ENCODE measurements around the gene SMAD6.

DNA sequence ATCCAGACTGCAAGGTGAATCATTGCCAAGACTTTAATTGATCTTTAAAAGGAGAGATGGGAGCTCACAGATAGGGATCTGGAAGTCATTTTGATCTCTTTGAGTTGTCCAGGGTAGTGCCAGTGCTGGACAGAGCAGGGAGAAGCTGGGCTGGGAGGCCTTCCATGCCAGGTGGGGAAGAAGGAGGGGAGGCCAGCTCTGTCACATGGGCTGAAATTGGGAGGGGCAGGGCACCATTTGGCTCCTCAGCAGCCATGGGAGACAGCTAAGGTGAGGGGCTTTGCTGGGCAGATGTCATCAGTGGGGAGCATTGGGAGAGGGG is 23.4 kb downstream of the SMAD6 start:
- TF ChIP-seq, protein P1, sequence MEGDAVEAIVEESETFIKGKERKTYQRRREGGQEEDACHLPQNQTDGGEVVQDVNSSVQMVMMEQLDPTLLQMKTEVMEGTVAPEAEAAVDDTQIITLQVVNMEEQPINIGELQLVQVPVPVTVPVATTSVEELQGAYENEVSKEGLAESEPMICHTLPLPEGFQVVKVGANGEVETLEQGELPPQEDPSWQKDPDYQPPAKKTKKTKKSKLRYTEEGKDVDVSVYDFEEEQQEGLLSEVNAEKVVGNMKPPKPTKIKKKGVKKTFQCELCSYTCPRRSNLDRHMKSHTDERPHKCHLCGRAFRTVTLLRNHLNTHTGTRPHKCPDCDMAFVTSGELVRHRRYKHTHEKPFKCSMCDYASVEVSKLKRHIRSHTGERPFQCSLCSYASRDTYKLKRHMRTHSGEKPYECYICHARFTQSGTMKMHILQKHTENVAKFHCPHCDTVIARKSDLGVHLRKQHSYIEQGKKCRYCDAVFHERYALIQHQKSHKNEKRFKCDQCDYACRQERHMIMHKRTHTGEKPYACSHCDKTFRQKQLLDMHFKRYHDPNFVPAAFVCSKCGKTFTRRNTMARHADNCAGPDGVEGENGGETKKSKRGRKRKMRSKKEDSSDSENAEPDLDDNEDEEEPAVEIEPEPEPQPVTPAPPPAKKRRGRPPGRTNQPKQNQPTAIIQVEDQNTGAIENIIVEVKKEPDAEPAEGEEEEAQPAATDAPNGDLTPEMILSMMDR (IDR thresholded peaks at IDR 0.05): no peak
- no peak for TF ChIP-seq EP300 (IDR thresholded peaks at IDR 0.05)
- TF ChIP-seq POLR2A (IDR thresholded peaks at IDR 0.05): no peak
